AG04449 (cell line): ENCODE measurements around the gene RNF187.

Experiments
- CTCF ChIA-PET: fragments of 350-600 bp; formaldehyde crosslinking; extraction: SDS; loops from one replicate; lab custom pipeline; 2021; ENCODE audit warnings: antibody characterized with exemption; lab: Yijun Ruan, JAX
- POLR2A ChIA-PET: fragments of 400-600, 350-600 bp; formaldehyde crosslinking; extraction: SDS; loops from one replicate; lab custom pipeline; 2020; ENCODE audit warnings: antibody characterized with exemption, inconsistent platforms; lab: Yijun Ruan, JAX
- DNase-seq: peaks from one replicate; pipeline ENCODE4 v3.0.0-alpha.2; 2010; ENCODE audit warnings: low read depth, low spot score
- H3K4me3 ChIP-seq: 2 replicates; pipeline ENCODE4 v1.5.1; 2011; ENCODE audit warnings: low read depth, mild to moderate bottlenecking, control low read depth, low read length
- CTCF ChIP-seq: IDR thresholded peaks from one replicate; pipeline ENCODE4 v1.5.1; 2011; ENCODE audit warnings: mild to moderate bottlenecking, moderate library complexity, low read length, control low read depth, inconsistent platforms; ENCODE audit not compliant: insufficient read depth; ENCODE audit errors: missing control alignments

The RNF187 gene

GRCh38 chr1:228478326-228478725, 8.9 kb upstream of the RNF187 start:
- no peak overlapping the region for H3K4me3 ChIP-seq
- no peak for DNase-seq
- no peak for TF ChIP-seq CTCF
- ChIA-PET POLR2A (no interaction called here), CTCF (interaction anchor here (1.3 to 1.6 kb wide), 2 partner anchors 13 to 22 kb away, joined by 3 read pairs; no protein-coding TSS in a partner anchor)

GRCh38 chr1:228478912-228479711, 8.1 kb upstream of the RNF187 start:
- ChIA-PET CTCF (interaction anchor here (1.3 to 1.6 kb wide), 2 partner anchors 14 to 22 kb away, joined by 3 read pairs; no protein-coding TSS in a partner anchor), POLR2A (no interaction called here)
- TF ChIP-seq CTCF = no peak
- no peak for DNase-seq
- no peak overlapping the region for H3K4me3 ChIP-seq

- TF ChIP-seq CTCF = no peak
- ChIA-PET CTCF (no interaction called here), POLR2A (no interaction called here)
- H3K4me3 ChIP-seq = no peak overlapping the region
- no peak for DNase-seq
These were observed 3.4 kb upstream of the RNF187 start for GRCh38 chr1:228483789-228484188.

DNA sequence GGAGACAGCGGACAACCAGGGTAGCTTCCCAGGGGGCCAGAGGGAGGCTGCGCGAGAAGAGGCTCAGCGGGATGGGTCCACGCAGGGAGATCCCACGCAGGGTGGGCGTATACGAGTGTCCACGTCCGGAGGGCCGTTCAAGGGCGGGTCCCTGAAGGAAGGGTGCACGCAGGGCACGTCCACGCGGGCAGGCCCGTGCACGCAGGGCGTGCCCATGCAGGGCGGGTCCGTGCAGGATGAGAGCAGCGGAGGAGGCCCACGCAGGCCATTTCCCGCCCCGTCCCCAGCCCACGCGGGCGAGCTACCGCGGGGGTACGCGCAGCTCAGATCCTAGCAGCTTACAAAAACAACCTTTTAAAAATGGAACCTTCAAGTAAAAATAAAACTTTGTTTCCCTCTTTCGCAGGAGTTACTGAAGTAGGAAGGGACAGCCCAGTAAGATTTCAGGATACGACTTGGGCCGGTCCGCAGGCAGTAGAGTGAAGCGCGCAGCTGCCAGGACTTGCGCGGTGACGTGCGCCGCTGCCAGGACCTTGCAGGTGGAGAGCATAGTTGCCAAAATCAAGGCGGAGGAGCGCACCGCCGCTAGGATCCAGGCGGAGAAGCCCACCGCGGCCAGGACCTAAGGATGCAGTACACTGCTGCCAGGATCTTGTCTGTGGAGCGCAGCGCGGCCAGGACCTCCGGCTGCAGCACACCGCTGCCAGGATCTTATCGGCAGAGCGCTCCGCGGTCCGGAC, 416 bp upstream of the RNF187 start:
- ChIA-PET POLR2A (interaction anchor here (0.6 to 1.0 kb wide), 4 partner anchors 15 to 320 kb away, joined by 3 to 7 read pairs (median 3); a partner anchor contains a TSS), CTCF (interaction anchor here (0.7 to 1.6 kb wide), 7 partner anchors 10 to 30 kb away, joined by 3 to 7 read pairs (median 4); a partner anchor contains a TSS)
- peak overlapping the region; percentile 93 for H3K4me3 ChIP-seq
- no peak for TF ChIP-seq CTCF
- no peak for DNase-seq

GRCh38 chr1:228488125-228488817, 1.1 kb downstream of the RNF187 start:
- CTCF ChIA-PET = interaction anchor here (1.0 to 3.2 kb wide), 2 partner anchors 13 to 29 kb away, joined by 6 to 57 read pairs; no protein-coding TSS in a partner anchor
- POLR2A ChIA-PET = no interaction called here
- H3K4me3 ChIP-seq = peak overlapping the region; percentile 93
- no peak for DNase-seq
- no peak for TF ChIP-seq CTCF
